Tibial nerve (tissue), 4 donors: ENCODE results near the gene MAN2A2. TPM values are rescaled to one million over a fixed set of nuclear protein-coding genes. Genes with fewer than 3 reads are reported as not detected.
A peak's percentile ranks its signal among the peaks of the same experiment; 100 is the strongest.

Experiments used
- DNase-seq, 2 donors: peaks; one replicate each; pipeline ENCODE4 v3.0.0-alpha.2; 2019; ENCODE audit warnings: low spot score in 2 of 2
- H3K27ac ChIP-seq, 4 donors: fragments of 200-600 bp; sonication (generic) in 3 of 4; one replicate each; pipeline ENCODE4 v1.5.1; 2017 to 2019; ENCODE audit warnings: mild to moderate bottlenecking in 1 of 4
- H3K27me3 ChIP-seq, 2 donors: fragments of 200-600 bp; sonication (generic) in 1 of 2; one replicate each; pipeline versions ENCODE4 v1.5.1 to v1.6.0; 2017 to 2019
- H3K36me3 ChIP-seq, 3 donors: fragments of 200-600 bp; sonication (generic); one replicate each; pipeline ENCODE4 v1.5.1; 2018 to 2019
- H3K4me1 ChIP-seq, 4 donors: fragments of 200-600 bp; sonication (generic) in 3 of 4; one replicate each; pipeline ENCODE4 v1.5.1; 2017 to 2019
- H3K4me3 ChIP-seq, 4 donors: fragments of 200-600 bp; sonication (generic) in 3 of 4; one replicate each; pipeline ENCODE4 v1.5.1; 2017 to 2019; ENCODE audit warnings: mild to moderate bottlenecking in 1 of 4, moderate library complexity in 1 of 4
- H3K9me3 ChIP-seq, 4 donors: fragments of 200-600 bp; sonication (generic) in 3 of 4; one replicate each; pipeline ENCODE4 v1.5.1; 2017 to 2019
- EP300 ChIP-seq, 2 donors: sonication (generic); formaldehyde crosslinking; IDR thresholded peaks; one replicate each; pipeline ENCODE4 v1.6.1; 2017; ENCODE audit warnings: antibody characterized with exemption in 2 of 2, mild to moderate bottlenecking in 1 of 2
- POLR2A ChIP-seq, 2 donors: fragments of 450-650 bp; IDR thresholded peaks; one replicate each; pipeline ENCODE4 v1.6.1; 2017; ENCODE audit warnings: antibody characterized with exemption in 2 of 2, mild to moderate bottlenecking in 2 of 2, moderate library complexity in 2 of 2
- WGBS, 2 donors: methylation state at CpG; one replicate each; pipeline ENCODE4 v1.1.5; 2018; 5-methylcytosine and 5-hydroxymethylcytosine counted together
- total RNA-seq, 4 donors: library from RNA; depleted of rRNA; stranded (reverse); fragments of >200 nt; gene quantifications; one replicate each; pipeline ENCODE4 v1.1.0, GENCODE V29; 2016
- TF ChIP-seq, protein P1 (sequence below), 5 experiments: fragments of 200-600 bp in 3 of 5; fragments of 450-650 bp in 2 of 5; sonication (generic) in 3 of 5; IDR thresholded peaks; one replicate each; pipeline ENCODE4 v1.5.1; 2016 to 2019; ENCODE audit warnings: antibody characterized with exemption in 5 of 5, mild to moderate bottlenecking in 3 of 5, moderate library complexity in 2 of 5

Gene MAN2A2
- total RNA-seq, 4 donors from 2014 or later: 83.5 to 178 (median 128) TPM

DNA sequence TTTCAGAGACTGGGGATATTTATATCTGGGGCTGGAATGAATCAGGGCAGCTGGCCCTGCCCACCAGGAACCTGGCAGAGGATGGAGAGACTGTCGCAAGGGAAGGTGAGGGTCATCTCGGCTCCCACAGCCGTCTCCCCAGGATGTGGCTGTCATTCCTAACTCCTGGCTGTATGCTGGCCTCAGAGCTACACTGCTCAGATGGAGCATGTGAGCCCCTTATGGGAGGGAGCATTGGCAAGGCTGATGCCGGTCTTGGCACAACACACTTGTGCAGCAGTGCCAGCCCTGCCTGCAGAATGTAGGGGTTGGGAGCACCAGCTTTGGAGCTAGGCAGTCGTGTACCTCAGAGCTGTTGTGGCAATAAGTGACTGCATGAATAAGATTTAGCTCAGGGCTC, 56.8 kb downstream of the MAN2A2 start:
- TF ChIP-seq POLR2A (IDR thresholded peaks at IDR 0.05) (no peak), EP300 (IDR thresholded peaks at IDR 0.05) (no peak)
- TF ChIP-seq, protein P1, sequence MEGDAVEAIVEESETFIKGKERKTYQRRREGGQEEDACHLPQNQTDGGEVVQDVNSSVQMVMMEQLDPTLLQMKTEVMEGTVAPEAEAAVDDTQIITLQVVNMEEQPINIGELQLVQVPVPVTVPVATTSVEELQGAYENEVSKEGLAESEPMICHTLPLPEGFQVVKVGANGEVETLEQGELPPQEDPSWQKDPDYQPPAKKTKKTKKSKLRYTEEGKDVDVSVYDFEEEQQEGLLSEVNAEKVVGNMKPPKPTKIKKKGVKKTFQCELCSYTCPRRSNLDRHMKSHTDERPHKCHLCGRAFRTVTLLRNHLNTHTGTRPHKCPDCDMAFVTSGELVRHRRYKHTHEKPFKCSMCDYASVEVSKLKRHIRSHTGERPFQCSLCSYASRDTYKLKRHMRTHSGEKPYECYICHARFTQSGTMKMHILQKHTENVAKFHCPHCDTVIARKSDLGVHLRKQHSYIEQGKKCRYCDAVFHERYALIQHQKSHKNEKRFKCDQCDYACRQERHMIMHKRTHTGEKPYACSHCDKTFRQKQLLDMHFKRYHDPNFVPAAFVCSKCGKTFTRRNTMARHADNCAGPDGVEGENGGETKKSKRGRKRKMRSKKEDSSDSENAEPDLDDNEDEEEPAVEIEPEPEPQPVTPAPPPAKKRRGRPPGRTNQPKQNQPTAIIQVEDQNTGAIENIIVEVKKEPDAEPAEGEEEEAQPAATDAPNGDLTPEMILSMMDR (IDR thresholded peaks at IDR 0.05): no peak
- H3K9me3 ChIP-seq: no peaks in the 10 kb centered on the region
- no peaks in the 10 kb centered on the region for H3K27me3 ChIP-seq
- DNase-seq: no peak
- peak overlapping the region in 3 of 4 donors; percentile 41 to 82 (median 58) for H3K27ac ChIP-seq
- H3K36me3 ChIP-seq: peaks cover 0 to 43% (median 0%) of the 10 kb centered on the region in 3 donors
- H3K4me1 ChIP-seq: peaks cover 0 to 52% (median 23%) of the 10 kb centered on the region in 4 donors
- WGBS, 2 donors: 44 to 51% methylated on average over 5 of the region's 5 CpGs
- H3K4me3 ChIP-seq: no peak overlapping the region

DNA sequence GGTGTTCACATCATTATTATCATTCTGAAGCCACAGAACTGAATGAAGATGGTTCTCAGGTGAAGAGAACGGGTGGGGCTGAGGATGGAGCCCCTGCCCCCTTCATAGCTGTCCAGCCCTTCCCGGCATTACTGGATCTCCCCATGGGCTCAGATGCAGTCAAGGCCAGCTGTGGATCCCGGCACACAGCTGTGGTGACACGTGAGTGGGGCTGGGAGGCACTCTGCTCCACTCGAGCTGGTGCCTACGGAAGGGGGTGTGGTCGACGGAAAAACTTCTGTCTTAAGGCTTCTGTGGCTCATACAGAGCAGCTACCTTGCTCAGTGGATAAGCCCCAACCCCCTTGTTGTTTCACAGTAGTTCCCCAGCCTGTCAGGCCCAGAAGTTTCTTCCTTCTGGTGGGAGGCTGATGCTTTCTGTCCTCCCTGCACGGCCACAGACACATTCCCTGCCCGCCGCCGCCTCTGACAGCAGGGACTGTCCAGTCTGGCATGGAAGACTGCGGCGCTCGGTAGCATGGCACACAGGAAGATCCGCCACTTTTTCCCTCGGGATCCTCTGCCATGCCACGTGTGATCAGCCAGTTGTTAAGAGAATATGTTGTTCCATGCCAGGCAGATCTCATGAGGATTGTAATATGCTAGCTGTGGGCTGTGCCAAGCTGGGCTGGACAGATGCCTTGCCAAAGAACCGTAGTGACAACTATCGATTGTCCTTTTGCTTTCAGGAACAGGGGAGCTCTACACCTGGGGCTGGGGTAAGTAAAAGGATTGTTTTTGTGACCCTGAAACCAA, 57.4 kb downstream of the MAN2A2 start:
- Histone ChIP-seq H3K27ac (peak overlapping the region in 2 of 4 donors; percentile 54 to 82), H3K4me3 (no peak overlapping the region), H3K9me3 (no peaks in the 10 kb centered on the region), H3K36me3 (peaks cover 0 to 46% (median 0%) of the 10 kb centered on the region in 3 donors), H3K27me3 (no peaks in the 10 kb centered on the region), H3K4me1 (peaks cover 0 to 48% (median 19%) of the 10 kb centered on the region in 4 donors)
- TF ChIP-seq POLR2A (IDR thresholded peaks at IDR 0.05) (no peak), EP300 (IDR thresholded peaks at IDR 0.05) (no peak)
- TF ChIP-seq, protein P1 (IDR thresholded peaks at IDR 0.05): no peak
- DNase-seq: no peak
- WGBS, 2 donors: 76 to 84% methylated on average over 20 of the region's 20 CpGs

DNA sequence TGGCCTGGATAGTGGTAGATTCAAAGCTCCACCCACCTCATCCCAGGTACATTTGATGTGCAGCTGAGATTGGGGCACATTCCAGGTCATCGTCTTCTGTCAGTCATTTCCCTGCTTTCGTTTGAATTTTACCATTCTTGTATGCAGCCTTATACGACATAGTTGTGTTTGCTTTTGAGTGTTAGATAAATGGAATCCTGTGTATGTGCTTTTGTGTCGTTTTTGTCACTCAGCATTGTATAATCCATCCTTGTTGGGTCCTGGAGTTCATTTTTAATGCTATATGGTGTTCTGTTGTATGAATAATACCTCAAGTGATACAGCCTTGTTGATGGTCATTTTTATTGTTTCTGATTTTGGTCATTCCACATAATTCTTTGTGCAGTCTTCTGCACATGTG, 58.9 kb downstream of the MAN2A2 start:
- WGBS, 2 donors: 79 to 80% methylated on average over 4 of the region's 4 CpGs
- Histone ChIP-seq H3K4me1 (peaks cover 0 to 37% (median 10%) of the 10 kb centered on the region in 4 donors), H3K27me3 (no peaks in the 10 kb centered on the region), H3K36me3 (peaks cover 0 to 61% (median 0%) of the 10 kb centered on the region in 3 donors), H3K4me3 (no peak overlapping the region), H3K27ac (no peak overlapping the region), H3K9me3 (no peaks in the 10 kb centered on the region)
- TF ChIP-seq POLR2A (IDR thresholded peaks at IDR 0.05): no peak
- TF ChIP-seq, protein P1 (IDR thresholded peaks at IDR 0.05): no peak
- no peak for TF ChIP-seq EP300 (IDR thresholded peaks at IDR 0.05)
- no peak for DNase-seq

DNA sequence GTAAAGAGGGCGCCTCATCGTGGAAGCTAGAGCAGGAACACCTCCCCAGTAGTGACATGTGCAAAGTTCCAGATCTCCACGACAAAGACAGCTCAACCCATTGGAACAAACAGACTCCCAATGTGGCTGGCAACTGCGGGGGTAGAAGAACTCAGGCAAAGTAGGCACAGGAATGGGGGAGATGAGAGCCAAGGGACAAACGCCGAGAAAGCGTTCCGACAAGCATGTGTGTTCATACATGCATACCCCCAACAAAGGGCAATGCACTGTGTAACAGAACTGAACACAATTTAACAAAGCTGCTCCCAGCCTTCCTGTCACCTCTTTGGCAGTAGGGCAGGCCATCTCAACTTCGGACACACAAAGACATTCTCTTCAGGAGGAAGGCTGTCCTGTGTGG, 63.2 kb downstream of the MAN2A2 start:
- no peak for DNase-seq
- Histone ChIP-seq H3K4me3 (no peak overlapping the region), H3K27ac (no peak overlapping the region), H3K9me3 (no peaks in the 10 kb centered on the region), H3K27me3 (no peaks in the 10 kb centered on the region), H3K4me1 (no peaks in the 10 kb centered on the region), H3K36me3 (peaks cover 0 to 62% (median 0%) of the 10 kb centered on the region in 3 donors)
- no peak for TF ChIP-seq POLR2A (IDR thresholded peaks at IDR 0.05)
- TF ChIP-seq, protein P1 (IDR thresholded peaks at IDR 0.05): no peak
- TF ChIP-seq EP300 (IDR thresholded peaks at IDR 0.05): no peak
- 86 to 93% methylated on average over 9 of the region's 9 CpGs for WGBS, 2 donors

DNA sequence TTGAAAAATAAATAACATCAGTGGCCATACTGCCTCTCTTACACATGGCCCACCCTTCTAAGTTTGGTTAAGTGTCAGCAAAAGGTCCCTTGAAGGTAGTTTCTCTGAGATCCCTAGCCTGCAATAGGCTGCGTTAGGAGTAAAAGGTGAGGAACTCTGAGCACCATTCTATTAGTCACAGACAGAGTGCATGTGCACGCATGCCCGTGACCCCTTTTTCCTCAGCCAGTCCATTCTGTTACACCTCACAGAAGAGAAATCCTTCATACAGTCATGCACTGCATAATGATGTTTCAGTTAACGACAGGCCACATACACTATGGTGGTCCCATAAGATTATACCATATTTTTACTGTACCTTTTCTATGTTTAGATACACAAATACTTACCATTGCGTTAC, 64.1 kb downstream of the MAN2A2 start:
- Histone ChIP-seq H3K9me3 (no peaks in the 10 kb centered on the region), H3K36me3 (peaks cover 0 to 52% (median 0%) of the 10 kb centered on the region in 3 donors), H3K27me3 (no peaks in the 10 kb centered on the region), H3K4me3 (no peak overlapping the region), H3K4me1 (no peaks in the 10 kb centered on the region), H3K27ac (no peak overlapping the region)
- no peak for DNase-seq
- TF ChIP-seq EP300 (IDR thresholded peaks at IDR 0.05): no peak
- TF ChIP-seq, protein P1 (IDR thresholded peaks at IDR 0.05): no peak
- 93 to 94% methylated on average over 5 of the region's 5 CpGs for WGBS, 2 donors
